A375 (cell line): ENCODE data around the gene IRX4. TPM values are rescaled to one million over a fixed set of nuclear protein-coding genes. Genes with fewer than 3 reads are reported as not detected.

ENCODE experiments used
- total RNA-seq: library from RNA; depleted of rRNA; stranded (reverse); fragments of >200 nt; shearing (Covaris generic); gene quantifications from 2 replicates; pipeline ENCODE4 v1.2.3, GENCODE V29; 2014; rRNA removed

Gene IRX4
- total RNA-seq, result 0.15 and 0.53 TPM in 2 replicates

GRCh38 chr5:1882337-1883119 lies at the start of gene IRX4:
Gene IRX4, minus strand, starts transcription at chr5:1882925. Its CDS starts 278 bp downstream, at chr5:1882647.

Other genes with a start within 250 kb of the IRX4 start
- 80.0 and 80.7 TPM in 2 replicates for gene MRPL36, start 83.1 kb downstream of the IRX4 start, total RNA-seq
- gene NDUFS6, start 81.5 kb downstream of the IRX4 start, total RNA-seq, result 108 and 148 TPM in 2 replicates